HepG2 (cell line): ENCODE measurements around the gene PLPPR5. TPM values are rescaled to one million over a fixed set of nuclear protein-coding genes. Genes with fewer than 3 reads are reported as not detected.

Source experiments
- ATAC-seq: fragments of 200-7000 bp; cut with Tn5 transposase; 3 replicates; pipeline ENCODE4 v1.9.1; 2020; ENCODE audit warnings: mild to moderate bottlenecking, moderate library complexity
- BruUV-seq: library from RNA; stranded (reverse); fragments of 400-500 nt; replicated peaks from 2 replicates; lab custom pipeline; 2021; lab: Mats Ljungman, UMichigan
- CTCF ChIA-PET: fragments of 300-600 bp; formaldehyde crosslinking; extraction: SDS; loops from one replicate; lab custom pipeline; 2021; ENCODE audit warnings: low total read pairs, inconsistent platforms, low intra/inter-chr PET ratio; lab: Yijun Ruan, JAX
- POLR2A ChIA-PET: fragments of 350-600 bp; sonication (Branson Sonifier 250); formaldehyde crosslinking; loops from one replicate; lab custom pipeline; 2020; ENCODE audit warnings: antibody characterized with exemption, inconsistent platforms; lab: Yijun Ruan, JAX
- DNase-seq: peaks from one replicate; pipeline ENCODE4 v3.0.0-alpha.2; 2015; ENCODE audit warnings: low spot score
- FAIRE-seq: peaks from 3 replicates; lab custom pipeline; 2011; peaks lifted over from hg19 to GRCh38; lab: Jason Lieb, UNC
- H2AFZ ChIP-seq: one replicate; pipeline ENCODE4 v1.6.1; 2011; ENCODE audit warnings: low read length, inconsistent platforms
- H3K27ac ChIP-seq: fragments of 300-600 bp; 3 replicates; pipeline ENCODE4 v1.8.0; 2011; ENCODE audit warnings: mixed run types, mild to moderate bottlenecking, mixed read lengths, low read length, inconsistent platforms; ENCODE audit not compliant: insufficient read depth; ENCODE audit errors: extremely low read length
- H3K27me3 ChIP-seq, 2 experiments: fragments of 200-600 bp in 1 of 2; 2 replicates in 1 of 2; 3 replicates in 1 of 2; pipeline versions ENCODE4 v1.6.0 to v1.8.0; 2011; ENCODE audit warnings: low read length in 2 of 2, mild to moderate bottlenecking in 2 of 2, moderate library complexity in 2 of 2, inconsistent platforms in 1 of 2; ENCODE audit not compliant: insufficient read depth in 2 of 2, control insufficient read depth in 1 of 2
- H3K36me3 ChIP-seq, 2 experiments: fragments of 200-600 bp in 1 of 2; replicated peaks in 1 of 2; 2 replicates in 1 of 2; 3 replicates in 1 of 2; pipeline versions ENCODE4 v1.5.1 to v1.8.0; 2011; ENCODE audit warnings: low read length in 2 of 2, inconsistent platforms in 1 of 2; ENCODE audit not compliant: insufficient read depth in 2 of 2, control insufficient read depth in 1 of 2
- H3K4me1 ChIP-seq: 2 replicates; pipeline ENCODE4 v1.5.1; 2012; ENCODE audit warnings: low read length, inconsistent platforms; ENCODE audit not compliant: insufficient read depth
- H3K4me2 ChIP-seq: 2 replicates; pipeline ENCODE4 v1.6.0; 2011; ENCODE audit warnings: low read depth, low read length, inconsistent platforms
- H3K4me3 ChIP-seq, 3 experiments: fragments of 200-600 bp in 1 of 3; sonication (generic), shearing (Covaris generic) in 1 of 3; replicated peaks in 1 of 3; 2 replicates each; pipeline ENCODE4 v1.5.1; 2011 to 2016; ENCODE audit warnings: low read length in 3 of 3, inconsistent platforms in 2 of 3, low read depth in 2 of 3, mild to moderate bottlenecking in 2 of 3, control low read depth in 1 of 3, mixed read lengths in 1 of 3; ENCODE audit not compliant: insufficient read depth in 1 of 3
- H3K79me2 ChIP-seq: one replicate; pipeline ENCODE4 v1.6.1; 2011; ENCODE audit warnings: low read length, inconsistent platforms; ENCODE audit not compliant: insufficient read depth
- H3K9ac ChIP-seq: 2 replicates; pipeline ENCODE4 v1.6.0; 2011; ENCODE audit warnings: mild to moderate bottlenecking, low read depth, low read length, inconsistent platforms; ENCODE audit not compliant: insufficient read depth
- H3K9me3 ChIP-seq: 2 replicates; pipeline ENCODE4 v1.5.1; 2012; ENCODE audit warnings: mild to moderate bottlenecking, low read length
- H4K20me1 ChIP-seq: 2 replicates; pipeline ENCODE4 v1.6.0; 2011; ENCODE audit warnings: inconsistent platforms, mild to moderate bottlenecking, low read length, moderate library complexity; ENCODE audit not compliant: insufficient read depth
- HMGA1 ChIP-seq: sonication (generic); formaldehyde crosslinking; conservative IDR thresholded peaks from 2 replicates; pipeline ENCODE4 v1.4.0; 2020; ENCODE audit warnings: missing genetic modification reagents
- NR2F1 ChIP-seq, 2 experiments: fragments of 450-650 bp in 1 of 2; formaldehyde crosslinking in 1 of 2; IDR thresholded peaks; 2 replicates each; pipeline versions ENCODE4 v1.5.0 to v1.6.1; 2016 to 2020; ENCODE audit warnings: mild to moderate bottlenecking in 1 of 2, missing compliant biosample characterization in 1 of 2, missing genetic modification reagents in 1 of 2, moderate library complexity in 1 of 2
- THYN1 ChIP-seq: sonication (generic); formaldehyde crosslinking; IDR thresholded peaks from 2 replicates; pipeline ENCODE4 v1.8.1; 2023; ENCODE audit warnings: low read depth, mild to moderate bottlenecking, moderate library complexity, missing genetic modification reagents, borderline replicate concordance
- ZNF230 ChIP-seq: sonication (generic); formaldehyde crosslinking; IDR thresholded peaks from 2 replicates; pipeline ENCODE4 v1.4.0; 2020; ENCODE audit warnings: mild to moderate bottlenecking, missing genetic modification reagents
- ZNF3 ChIP-seq: IDR thresholded peaks from 2 replicates; pipeline ENCODE4 v1.7.0; 2017; ENCODE audit warnings: inconsistent platforms
- ZNF781 ChIP-seq: sonication (generic); formaldehyde crosslinking; IDR thresholded peaks from 2 replicates; pipeline ENCODE4 v1.5.1; 2020; ENCODE audit warnings: borderline replicate concordance, mild to moderate bottlenecking, missing genetic modification reagents; ENCODE audit errors: not compliant biosample characterization
- WGBS: methylation state at CpG from one replicate; pipeline ENCODE4 v1.1.6; 2017; ENCODE audit warnings: low lambda C conversion rate; 5-methylcytosine and 5-hydroxymethylcytosine counted together
- in situ Hi-C: cut with HindIII; loops from 2 replicates; pipeline ENCODE4 v1.10.0; 2017; ENCODE audit warnings: low pct_unique_long_range_greater_than_20kb; ENCODE audit not compliant: extremely low pct_ligation_motif_present
- intact Hi-C: fragments of 100-400 bp; cut with micrococcal nuclease; formaldehyde crosslinking; loops from one replicate; pipeline ENCODE4 v1.10.0; 2022; ENCODE audit not compliant: unreplicated experiment
- polyA plus RNA-seq, 8 experiments: library from polyadenylated mRNA; depleted of rRNA in 3 of 8; stranded (reverse) in 7 of 8; unstranded in 1 of 8; fragments of >200 nt; fragmentation: Illumina TruSeq in 4 of 8; extraction: Trizol in 4 of 8; gene quantifications; 2 replicates each; pipeline versions ENCODE4 v1.2.1 to v1.2.3, GENCODE V29; 2011 to 2016; ENCODE audit warnings: low read depth in 4 of 8, missing spikeins in 1 of 8, mixed read lengths in 1 of 8; ENCODE audit not compliant: insufficient read depth in 1 of 8
- total RNA-seq, 5 experiments: library from RNA; depleted of rRNA; stranded (reverse); fragments of >200 nt; fragmentation: Illumina TruSeq; extraction: Trizol; gene quantifications; 2 replicates each; pipeline ENCODE4 v1.2.3, GENCODE V29; 2016; ENCODE audit warnings: low read depth in 1 of 5
- TF ChIP-seq, protein P1 (sequence below): sonication (generic); formaldehyde crosslinking; IDR thresholded peaks from 2 replicates; pipeline ENCODE4 v1.4.0; 2020; ENCODE audit warnings: missing genetic modification reagents; ENCODE audit errors: not compliant biosample characterization
- TF ChIP-seq, protein P2 (sequence below): sonication (generic); formaldehyde crosslinking; IDR thresholded peaks from 2 replicates; pipeline ENCODE4 v1.4.0; 2020; ENCODE audit warnings: missing genetic modification reagents, borderline replicate concordance

The PLPPR5 gene
- total and polyA plus RNA-seq, 2 of the 13 experiments (the other 11 are each of a cell fraction or from before 2014, with no cell fraction given): not detected

DNA sequence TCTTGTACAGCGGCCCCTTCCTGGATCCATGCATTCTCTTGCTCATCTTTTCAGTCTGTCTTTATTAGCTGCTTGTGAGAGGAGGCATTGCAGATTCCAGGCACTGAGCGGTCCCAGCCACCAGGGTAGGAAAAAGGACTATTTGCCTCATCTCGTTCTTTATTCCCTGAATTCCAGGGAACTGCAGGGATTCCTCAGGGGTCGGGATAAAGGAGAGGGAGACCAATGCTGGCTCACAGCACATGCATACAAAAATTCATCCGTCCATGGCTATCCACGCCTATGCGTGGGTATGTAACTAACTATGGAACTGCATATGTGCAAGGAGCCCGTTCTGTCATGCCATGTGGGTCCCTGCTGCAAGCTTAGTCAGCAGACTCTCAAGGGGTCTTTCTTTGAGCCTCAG lies 879 bp upstream of the PLPPR5 start:
- H4K20me1 ChIP-seq: no peaks in the 10 kb centered on the region
- intact Hi-C loops (no loop called here), in situ Hi-C loops (no loop called here)
- WGBS: 19% methylated on average over 8 of the region's 8 CpGs
- peaks cover 2 to 21% of the 10 kb centered on the region in 2 experiments for H3K27me3 ChIP-seq
- H3K4me3 ChIP-seq: no peak overlapping the region
- DNase-seq (no peak), ATAC-seq (peak; percentile 39; the same call in 2 of the 3 replicates), FAIRE-seq (no peak)
- BruUV-seq: no TSS peak
- H3K79me2 ChIP-seq: no peaks in the 10 kb centered on the region
- H3K27ac ChIP-seq: no peak overlapping the region
- H3K9me3 ChIP-seq: no peaks in the 10 kb centered on the region
- no peak overlapping the region for H3K9ac ChIP-seq
- POLR2A ChIA-PET: no interaction called here
- H2AFZ ChIP-seq: no peak overlapping the region
- H3K4me1 ChIP-seq: no peaks in the 10 kb centered on the region
- no peak overlapping the region for H3K4me2 ChIP-seq
- CTCF ChIA-PET: no interaction called here
- TF ChIP-seq THYN1 (CRISPR knock-in tag) (no peak), ZNF3 (CRISPR knock-in tag) (no peak), NR2F1 (CRISPR knock-in tag; IDR thresholded peaks at IDR 0.05) (no peak), ZNF781 (CRISPR knock-in tag) (no peak), HMGA1 (no peak), ZNF230 (CRISPR knock-in tag) (no peak)
- TF ChIP-seq, protein P1, sequence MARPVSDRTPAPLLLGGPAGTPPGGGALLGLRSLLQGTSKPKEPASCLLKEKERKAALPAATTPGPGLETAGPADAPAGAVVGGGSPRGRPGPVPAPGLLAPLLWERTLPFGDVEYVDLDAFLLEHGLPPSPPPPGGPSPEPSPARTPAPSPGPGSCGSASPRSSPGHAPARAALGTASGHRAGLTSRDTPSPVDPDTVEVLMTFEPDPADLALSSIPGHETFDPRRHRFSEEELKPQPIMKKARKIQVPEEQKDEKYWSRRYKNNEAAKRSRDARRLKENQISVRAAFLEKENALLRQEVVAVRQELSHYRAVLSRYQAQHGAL (CRISPR knock-in tag): no peak
- TF ChIP-seq, protein P2, sequence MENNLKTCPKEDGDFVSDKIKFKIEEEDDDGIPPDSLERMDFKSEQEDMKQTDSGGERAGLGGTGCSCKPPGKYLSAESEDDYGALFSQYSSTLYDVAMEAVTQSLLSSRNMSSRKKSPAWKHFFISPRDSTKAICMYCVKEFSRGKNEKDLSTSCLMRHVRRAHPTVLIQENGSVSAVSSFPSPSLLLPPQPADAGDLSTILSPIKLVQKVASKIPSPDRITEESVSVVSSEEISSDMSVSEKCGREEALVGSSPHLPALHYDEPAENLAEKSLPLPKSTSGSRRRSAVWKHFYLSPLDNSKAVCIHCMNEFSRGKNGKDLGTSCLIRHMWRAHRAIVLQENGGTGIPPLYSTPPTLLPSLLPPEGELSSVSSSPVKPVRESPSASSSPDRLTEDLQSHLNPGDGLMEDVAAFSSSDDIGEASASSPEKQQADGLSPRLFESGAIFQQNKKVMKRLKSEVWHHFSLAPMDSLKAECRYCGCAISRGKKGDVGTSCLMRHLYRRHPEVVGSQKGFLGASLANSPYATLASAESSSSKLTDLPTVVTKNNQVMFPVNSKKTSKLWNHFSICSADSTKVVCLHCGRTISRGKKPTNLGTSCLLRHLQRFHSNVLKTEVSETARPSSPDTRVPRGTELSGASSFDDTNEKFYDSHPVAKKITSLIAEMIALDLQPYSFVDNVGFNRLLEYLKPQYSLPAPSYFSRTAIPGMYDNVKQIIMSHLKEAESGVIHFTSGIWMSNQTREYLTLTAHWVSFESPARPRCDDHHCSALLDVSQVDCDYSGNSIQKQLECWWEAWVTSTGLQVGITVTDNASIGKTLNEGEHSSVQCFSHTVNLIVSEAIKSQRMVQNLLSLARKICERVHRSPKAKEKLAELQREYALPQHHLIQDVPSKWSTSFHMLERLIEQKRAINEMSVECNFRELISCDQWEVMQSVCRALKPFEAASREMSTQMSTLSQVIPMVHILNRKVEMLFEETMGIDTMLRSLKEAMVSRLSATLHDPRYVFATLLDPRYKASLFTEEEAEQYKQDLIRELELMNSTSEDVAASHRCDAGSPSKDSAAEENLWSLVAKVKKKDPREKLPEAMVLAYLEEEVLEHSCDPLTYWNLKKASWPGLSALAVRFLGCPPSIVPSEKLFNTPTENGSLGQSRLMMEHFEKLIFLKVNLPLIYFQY: no peak
- no peaks in the 10 kb centered on the region for H3K36me3 ChIP-seq
